Naive B cell (primary cell): Measurements from ENCODE around the gene NMNAT3. TPM values are rescaled to one million over a fixed set of nuclear protein-coding genes. Genes with fewer than 3 reads are reported as not detected.

Source experiments
- ATAC-seq, 2 donors: fragments of 150-1000 bp; cut with Tn5 transposase; 2 replicates each; pipeline ENCODE4 v1.10.0; 2021; ENCODE audit warnings: low read depth in 2 of 2, mild to moderate bottlenecking in 2 of 2, moderate library complexity in 2 of 2
- DNase-seq: peaks from one replicate; pipeline ENCODE4 v3.0.0; 2022
- H3K27ac Mint-ChIP-seq, 6 donors: one replicate each; pipeline ENCODE4 v1.8.0; 2020 to 2022; ENCODE audit warnings: mild to moderate bottlenecking in 6 of 6, mixed read lengths in 6 of 6, moderate library complexity in 5 of 6, inconsistent platforms in 2 of 6
- H3K27me3 Mint-ChIP-seq, 3 donors: one replicate each; pipeline ENCODE4 v1.8.0; 2021 to 2022; ENCODE audit warnings: mixed read lengths in 3 of 3, mild to moderate bottlenecking in 1 of 3
- H3K36me3 Mint-ChIP-seq, 2 donors: one replicate each; pipeline ENCODE4 v1.8.0; 2020 to 2022; ENCODE audit warnings: mixed read lengths in 2 of 2, inconsistent platforms in 1 of 2, mild to moderate bottlenecking in 1 of 2
- H3K4me1 Mint-ChIP-seq, 3 donors: one replicate each; pipeline ENCODE4 v1.8.0; 2020 to 2022; ENCODE audit warnings: mixed read lengths in 3 of 3, inconsistent platforms in 1 of 3, mild to moderate bottlenecking in 1 of 3, moderate library complexity in 1 of 3
- H3K4me3 Mint-ChIP-seq, 8 donors: one replicate each; pipeline ENCODE4 v1.8.0; 2020 to 2022; ENCODE audit warnings: mild to moderate bottlenecking in 8 of 8, mixed read lengths in 8 of 8, moderate library complexity in 8 of 8, inconsistent platforms in 2 of 8
- H3K9me3 Mint-ChIP-seq, 7 donors: one replicate each; pipeline ENCODE4 v1.8.0; 2020 to 2022; ENCODE audit warnings: mixed read lengths in 7 of 7, mild to moderate bottlenecking in 5 of 7, inconsistent platforms in 2 of 7, moderate library complexity in 1 of 7
- polyA plus RNA-seq, 6 donors: library from polyadenylated mRNA; unstranded; fragments of 300-500 nt; fragmentation: Illumina TruSeq; gene quantifications; one replicate each; pipeline ENCODE4 v1.2.3, GENCODE V29; 2021; ENCODE audit warnings: low read depth in 6 of 6

The NMNAT3 gene
- polyA plus RNA-seq, 6 donors from 2014 or later: 2.7 to 4.5 (median 3.3) TPM; not detected in 1

DNA sequence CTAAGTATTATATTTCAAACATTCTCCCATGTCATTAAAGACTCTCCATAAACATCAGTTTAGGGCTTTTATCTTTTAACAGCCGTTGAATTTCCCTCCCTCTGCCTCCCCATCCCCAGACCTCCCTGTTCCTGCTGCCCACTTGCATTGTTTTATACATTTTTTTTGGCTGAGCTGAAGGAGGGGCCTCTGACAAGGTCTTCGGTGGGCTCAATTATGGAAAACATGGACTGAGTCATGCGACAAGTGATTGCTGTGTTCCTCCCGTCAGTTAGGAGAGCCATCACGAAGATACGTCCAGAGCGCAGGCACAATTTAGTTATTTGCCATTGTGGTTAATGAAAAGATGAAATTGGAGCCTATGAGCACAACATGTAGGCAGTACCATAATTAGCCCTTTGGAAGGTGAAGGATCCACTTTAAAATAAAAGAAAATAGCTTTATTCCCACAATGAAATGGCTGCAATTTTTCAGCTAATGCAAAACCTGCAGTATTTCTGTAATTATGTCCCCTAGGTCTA lies 12.0 kb upstream of the NMNAT3 start:
- H3K4me3 Mint-ChIP-seq: no peak overlapping the region
- DNase-seq (no peak), ATAC-seq (no peak)
- no peaks in the 10 kb centered on the region for H3K36me3 Mint-ChIP-seq
- H3K9me3 Mint-ChIP-seq: peaks cover 0 to 4% (median 0%) of the 10 kb centered on the region in 7 donors
- peaks cover 17 to 25% (median 24%) of the 10 kb centered on the region in 3 donors for H3K27me3 Mint-ChIP-seq
- no peak overlapping the region for H3K27ac Mint-ChIP-seq
- H3K4me1 Mint-ChIP-seq: no peaks in the 10 kb centered on the region

DNA sequence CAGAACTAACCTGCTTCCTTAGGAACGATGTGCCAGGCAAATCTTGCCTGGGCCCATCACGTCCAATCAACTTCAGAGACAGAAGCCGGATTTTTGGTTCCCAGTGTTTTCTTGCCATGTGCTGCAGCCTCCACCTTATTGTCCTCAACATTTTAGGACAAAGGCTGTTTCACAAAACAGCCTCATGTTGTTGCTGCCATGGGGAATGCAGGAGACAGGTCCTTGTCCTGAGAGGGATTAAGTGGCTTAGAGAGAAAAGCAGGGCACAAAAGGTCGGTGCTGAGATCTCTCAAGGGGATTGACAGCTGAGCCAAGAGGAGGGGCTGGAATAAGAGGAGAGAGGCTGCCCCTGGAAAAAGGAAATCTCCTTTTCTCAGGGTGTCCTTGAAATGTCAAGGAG lies 11.3 kb upstream of the NMNAT3 start:
- no peak overlapping the region for H3K4me3 Mint-ChIP-seq

DNA sequence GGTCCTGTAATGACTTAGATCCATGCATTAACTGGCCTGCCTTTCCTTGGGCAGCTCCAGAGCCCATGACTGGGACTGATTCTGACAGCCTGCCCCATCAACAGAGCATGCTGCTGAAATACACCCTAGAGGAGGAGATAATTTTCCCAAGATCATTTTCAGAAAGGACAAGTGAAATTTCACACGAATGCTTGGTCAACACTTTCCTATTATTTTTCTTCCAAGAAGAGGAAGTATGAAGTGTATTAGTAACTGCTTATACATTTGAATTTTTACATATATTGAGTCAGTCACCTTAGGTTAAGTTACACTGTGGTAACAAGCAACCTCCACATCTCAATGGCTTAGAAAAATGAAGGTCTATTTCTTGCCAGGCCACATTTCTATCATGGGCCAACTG lies 9.7 kb upstream of the NMNAT3 start:
- Mint-ChIP-seq H3K27ac (no peak overlapping the region), H3K4me3 (no peak overlapping the region), H3K9me3 (peaks cover 0 to 6% (median 0%) of the 10 kb centered on the region in 7 donors), H3K27me3 (peaks cover 22 to 35% (median 29%) of the 10 kb centered on the region in 3 donors), H3K36me3 (no peaks in the 10 kb centered on the region), H3K4me1 (no peaks in the 10 kb centered on the region)
- ATAC-seq: no peak
- no peak for DNase-seq

More for the DNA sequence above, 11.3 kb upstream of the NMNAT3 start:
- ATAC-seq (no peak), DNase-seq (no peak)
- H3K4me1 Mint-ChIP-seq: no peaks in the 10 kb centered on the region
- H3K27ac Mint-ChIP-seq: no peak overlapping the region
- H3K9me3 Mint-ChIP-seq: peaks cover 0 to 6% (median 0%) of the 10 kb centered on the region in 7 donors
- peaks cover 19 to 30% (median 27%) of the 10 kb centered on the region in 3 donors for H3K27me3 Mint-ChIP-seq
- H3K36me3 Mint-ChIP-seq: no peaks in the 10 kb centered on the region

DNA sequence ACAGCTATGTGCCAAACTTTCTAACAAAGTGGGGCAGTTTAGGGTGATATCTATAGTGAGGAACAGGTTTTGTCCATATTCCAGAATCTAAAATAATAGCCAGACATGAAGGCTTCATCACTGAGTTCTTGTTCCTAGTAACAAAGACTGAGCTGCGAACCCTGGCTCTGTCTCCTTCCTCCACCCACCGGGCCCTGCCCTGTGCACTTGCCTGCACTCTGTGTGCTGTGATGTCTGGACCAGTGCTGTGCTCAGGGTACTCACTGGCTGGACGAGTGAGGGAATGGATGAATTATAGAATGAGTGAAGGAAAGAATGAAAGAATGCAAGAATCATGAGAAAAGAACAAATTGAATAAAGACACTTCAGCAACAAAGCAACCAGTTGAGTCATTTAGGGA lies 8.9 kb upstream of the NMNAT3 start:
- Mint-ChIP-seq H3K27ac (no peak overlapping the region), H3K27me3 (peaks cover 22 to 39% (median 31%) of the 10 kb centered on the region in 3 donors), H3K4me1 (no peaks in the 10 kb centered on the region), H3K9me3 (peaks cover 0 to 6% (median 0%) of the 10 kb centered on the region in 7 donors), H3K4me3 (no peak overlapping the region), H3K36me3 (no peaks in the 10 kb centered on the region)
- no peak for DNase-seq
- ATAC-seq: no peak

DNA sequence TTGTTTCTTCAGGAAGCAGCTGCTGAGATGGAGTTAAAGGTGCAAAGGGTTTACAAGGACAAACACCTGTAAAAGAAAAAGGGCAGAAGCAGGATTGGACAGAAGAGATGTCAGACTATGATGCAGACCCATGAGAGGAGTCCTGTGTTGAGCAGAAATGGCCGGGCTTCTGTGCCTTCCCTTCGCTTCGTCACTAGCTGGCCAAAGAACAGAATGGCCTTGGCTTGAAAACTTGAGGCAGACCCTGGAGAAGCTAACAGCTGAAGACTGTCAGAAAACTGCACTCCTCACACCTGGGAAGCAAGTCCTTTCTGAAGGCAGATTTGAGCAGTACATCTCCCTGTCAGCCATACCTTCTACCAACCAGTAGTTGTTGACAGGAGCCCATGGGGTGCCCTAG lies 8.4 kb upstream of the NMNAT3 start:
- ATAC-seq: no peak
- Mint-ChIP-seq H3K27me3 (peaks cover 22 to 43% (median 35%) of the 10 kb centered on the region in 3 donors), H3K4me3 (no peak overlapping the region), H3K4me1 (no peaks in the 10 kb centered on the region), H3K9me3 (peaks cover 0 to 6% (median 0%) of the 10 kb centered on the region in 7 donors), H3K36me3 (no peaks in the 10 kb centered on the region), H3K27ac (peak overlapping the region in 1 of 6 donors; percentile 70)
- DNase-seq: no peak

DNA sequence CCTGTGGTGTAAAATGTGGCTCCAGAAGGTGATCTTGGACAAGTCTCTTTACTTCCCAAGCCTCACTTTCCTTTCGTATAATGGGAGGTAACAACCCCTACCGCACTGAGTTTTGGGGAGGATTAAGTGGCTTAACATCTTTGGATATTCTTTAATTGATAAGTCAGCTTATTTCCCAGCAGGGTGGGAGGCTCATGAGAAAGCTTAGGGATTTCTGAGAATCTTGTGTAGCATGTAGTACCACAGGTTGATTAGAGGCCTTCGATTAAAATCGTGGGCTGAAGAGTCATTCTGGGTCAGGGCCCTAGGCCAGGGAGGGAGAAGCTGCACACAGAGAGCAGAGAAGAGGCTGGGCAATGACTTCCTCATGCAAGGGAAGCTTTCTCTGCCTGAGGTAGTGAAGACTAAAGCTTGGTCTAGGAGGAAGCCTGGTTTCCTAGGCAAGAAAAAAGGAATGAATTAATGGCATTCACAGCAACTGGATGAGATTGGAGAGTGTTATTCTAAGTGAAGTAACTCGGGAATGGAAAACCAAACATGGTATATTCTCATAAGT lies 1.5 kb upstream of the NMNAT3 start:
- ATAC-seq (no peak), DNase-seq (no peak)
- Mint-ChIP-seq H3K27ac (peak overlapping the region in 1 of 6 donors; percentile 41), H3K36me3 (no peaks in the 10 kb centered on the region), H3K9me3 (peaks cover 0 to 4% (median 0%) of the 10 kb centered on the region in 7 donors), H3K27me3 (peaks cover 4 to 33% (median 18%) of the 10 kb centered on the region in 3 donors), H3K4me3 (peak overlapping the region in 2 of 8 donors; percentile 1 to 22), H3K4me1 (peaks cover 0 to 12% (median 12%) of the 10 kb centered on the region in 3 donors)

DNA sequence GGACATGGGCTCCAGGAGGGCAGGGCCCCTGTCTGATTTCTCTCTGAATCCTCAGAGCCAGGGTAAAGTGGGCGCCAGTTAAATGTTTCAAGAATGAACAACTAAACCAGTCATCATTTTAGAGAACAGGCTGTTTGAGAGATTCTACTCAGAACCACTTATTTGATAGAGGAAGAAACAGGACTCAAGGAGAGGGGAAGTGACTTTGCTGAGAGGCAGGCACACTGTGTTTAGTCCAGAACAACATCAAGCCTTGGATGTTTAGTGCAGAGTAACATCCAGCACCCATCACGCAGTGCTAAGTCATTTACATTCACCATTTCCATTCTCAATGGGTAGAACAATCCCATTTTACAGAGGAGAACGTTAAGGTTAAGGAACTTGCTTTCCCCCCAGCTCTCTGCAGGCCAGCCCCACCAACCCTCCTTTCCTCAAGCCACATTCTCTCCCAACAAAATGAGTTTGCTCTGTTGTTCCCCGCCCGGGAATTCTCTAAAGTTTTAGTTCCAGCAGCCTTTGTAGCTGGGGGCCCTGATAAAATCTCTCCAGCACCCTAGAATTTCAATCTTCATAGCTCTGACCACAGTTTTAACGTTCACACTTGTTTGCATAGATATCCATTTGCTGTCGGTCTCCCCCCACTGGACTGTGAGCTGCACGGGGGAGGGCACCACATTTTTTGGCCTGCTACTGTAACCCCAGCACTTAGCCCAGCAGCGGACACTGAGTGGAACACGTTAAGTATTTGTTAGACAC lies 962 bp downstream of the NMNAT3 start:
- Mint-ChIP-seq H3K27me3 (peaks cover 0 to 24% (median 14%) of the 10 kb centered on the region in 3 donors), H3K27ac (peak overlapping the region in 4 of 6 donors; percentile 13 to 98 (median 65)), H3K36me3 (no peaks in the 10 kb centered on the region), H3K4me1 (peaks cover 0 to 12% (median 12%) of the 10 kb centered on the region in 3 donors), H3K9me3 (no peaks in the 10 kb centered on the region), H3K4me3 (peak overlapping the region; percentile 75 to 92 (median 86))
- ATAC-seq: no peak
- DNase-seq: no peak

DNA sequence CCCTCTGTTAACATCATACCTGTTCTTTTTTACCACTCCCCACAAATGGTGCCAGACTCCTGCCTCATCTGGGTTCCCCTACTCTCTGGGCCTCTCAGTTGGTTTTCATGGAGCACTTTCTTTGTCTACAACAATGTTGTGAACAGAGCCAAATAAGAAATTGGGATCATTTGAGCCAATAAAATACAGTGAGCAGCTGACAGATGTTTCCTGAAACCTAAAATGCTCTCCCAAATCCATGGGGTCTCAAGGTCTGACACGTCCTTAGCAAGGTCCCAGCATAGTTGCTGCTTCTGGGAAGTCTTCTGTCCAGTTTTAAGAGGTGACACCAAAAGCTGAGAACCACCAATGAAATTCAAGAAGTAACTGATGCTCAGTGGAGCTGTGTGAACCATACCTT lies 1.7 kb downstream of the NMNAT3 start:
- Mint-ChIP-seq H3K27me3 (peaks cover 0 to 19% (median 9%) of the 10 kb centered on the region in 3 donors), H3K27ac (no peak overlapping the region), H3K4me3 (peak overlapping the region in 7 of 8 donors; percentile 16 to 91 (median 84)), H3K4me1 (peaks cover 4 to 12% (median 12%) of the 10 kb centered on the region in 3 donors), H3K36me3 (no peaks in the 10 kb centered on the region), H3K9me3 (no peaks in the 10 kb centered on the region)
- no peak for ATAC-seq
- DNase-seq: no peak

DNA sequence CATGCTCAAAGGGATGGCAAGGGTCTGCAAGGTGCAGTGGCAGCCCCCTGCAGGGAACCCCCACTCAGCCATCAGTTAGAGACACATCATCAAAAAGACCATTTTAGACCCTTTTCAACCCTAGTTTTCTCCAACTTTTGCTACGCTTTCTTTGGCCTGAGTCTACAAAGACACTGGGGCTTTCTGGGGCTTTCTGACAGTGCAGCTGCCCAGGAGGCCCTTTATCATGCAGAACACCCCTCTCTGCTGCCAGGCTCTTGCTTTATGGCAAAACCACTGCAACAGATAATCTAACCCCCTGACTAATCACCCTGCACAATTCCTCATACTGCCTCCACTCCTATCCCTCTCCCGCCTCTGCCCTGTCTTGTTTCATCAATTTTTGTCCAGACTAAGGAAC lies 2.4 kb downstream of the NMNAT3 start:
- H3K4me3 Mint-ChIP-seq: peak overlapping the region in 1 of 8 donors; percentile 84
- H3K27me3 Mint-ChIP-seq: peaks cover 0 to 12% (median 3%) of the 10 kb centered on the region in 3 donors
- H3K4me1 Mint-ChIP-seq: peaks cover 4 to 12% (median 12%) of the 10 kb centered on the region in 3 donors
- peak overlapping the region in 1 of 6 donors; percentile 71 for H3K27ac Mint-ChIP-seq
- H3K36me3 Mint-ChIP-seq: no peaks in the 10 kb centered on the region
- ATAC-seq: no peak
- no peaks in the 10 kb centered on the region for H3K9me3 Mint-ChIP-seq
- DNase-seq: no peak

DNA sequence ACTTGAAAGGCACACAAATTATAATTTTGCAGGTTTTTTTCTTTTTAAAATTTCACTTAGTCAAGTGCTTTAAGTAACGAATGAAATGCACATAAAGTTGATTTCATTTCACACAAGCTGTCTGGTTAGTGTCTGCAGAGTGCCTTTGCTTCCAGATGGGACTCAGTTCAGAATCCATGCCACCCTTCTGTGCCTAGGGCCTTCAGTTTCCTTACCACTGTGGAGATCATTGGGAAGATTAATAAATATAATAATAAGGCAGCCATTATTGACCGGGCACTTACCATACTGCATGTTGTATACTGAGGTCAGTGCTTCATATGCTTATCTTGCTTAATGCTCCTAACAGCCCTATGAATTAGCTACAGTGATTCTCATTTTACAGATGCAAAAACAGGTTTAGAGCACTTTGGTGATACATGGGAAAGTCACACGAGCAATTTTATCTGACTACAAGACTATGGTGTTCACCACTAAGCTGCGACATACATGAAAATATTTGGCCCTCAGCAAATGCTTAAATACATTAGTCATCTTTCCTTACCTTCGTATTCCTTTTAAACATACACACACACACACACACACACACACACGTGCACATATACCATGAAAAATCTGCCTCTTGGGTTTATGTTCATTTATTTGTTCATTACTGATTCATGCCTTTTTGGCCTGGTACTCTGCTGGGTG lies 3.1 kb downstream of the NMNAT3 start:
- Mint-ChIP-seq H3K4me3 (peak overlapping the region in 1 of 8 donors; percentile 30), H3K36me3 (no peaks in the 10 kb centered on the region), H3K4me1 (peaks cover 4 to 12% (median 12%) of the 10 kb centered on the region in 3 donors), H3K27ac (no peak overlapping the region), H3K27me3 (peaks cover 0 to 7% (median 0%) of the 10 kb centered on the region in 3 donors), H3K9me3 (no peaks in the 10 kb centered on the region)
- ATAC-seq (no peak), DNase-seq (no peak)

DNA sequence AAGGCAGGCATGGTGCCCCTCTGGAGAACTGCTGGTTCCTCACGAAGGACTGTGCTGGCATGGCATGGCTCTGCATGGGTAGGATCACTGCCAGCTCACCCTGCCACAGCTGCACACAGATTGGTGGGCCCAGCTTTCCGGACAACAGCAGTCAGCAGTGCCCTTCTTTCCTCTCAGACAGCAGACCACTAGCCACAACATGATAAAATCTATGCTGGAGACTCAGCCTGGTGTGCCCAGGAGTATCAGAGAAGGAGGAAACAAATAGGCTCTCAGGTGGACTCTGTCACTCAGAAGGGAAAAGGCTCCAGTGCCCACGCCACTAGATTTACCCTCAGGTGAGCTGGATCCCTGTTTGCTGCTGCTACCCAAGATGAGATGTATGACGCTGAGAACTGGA lies 4.9 kb downstream of the NMNAT3 start:
- no peaks in the 10 kb centered on the region for H3K9me3 Mint-ChIP-seq
- no peak overlapping the region for H3K4me3 Mint-ChIP-seq
- H3K4me1 Mint-ChIP-seq: peaks cover 4 to 9% (median 7%) of the 10 kb centered on the region in 3 donors
- no peak for ATAC-seq
- H3K36me3 Mint-ChIP-seq: no peaks in the 10 kb centered on the region
- DNase-seq: no peak
- no peak overlapping the region for H3K27ac Mint-ChIP-seq
- H3K27me3 Mint-ChIP-seq: no peaks in the 10 kb centered on the region

DNA sequence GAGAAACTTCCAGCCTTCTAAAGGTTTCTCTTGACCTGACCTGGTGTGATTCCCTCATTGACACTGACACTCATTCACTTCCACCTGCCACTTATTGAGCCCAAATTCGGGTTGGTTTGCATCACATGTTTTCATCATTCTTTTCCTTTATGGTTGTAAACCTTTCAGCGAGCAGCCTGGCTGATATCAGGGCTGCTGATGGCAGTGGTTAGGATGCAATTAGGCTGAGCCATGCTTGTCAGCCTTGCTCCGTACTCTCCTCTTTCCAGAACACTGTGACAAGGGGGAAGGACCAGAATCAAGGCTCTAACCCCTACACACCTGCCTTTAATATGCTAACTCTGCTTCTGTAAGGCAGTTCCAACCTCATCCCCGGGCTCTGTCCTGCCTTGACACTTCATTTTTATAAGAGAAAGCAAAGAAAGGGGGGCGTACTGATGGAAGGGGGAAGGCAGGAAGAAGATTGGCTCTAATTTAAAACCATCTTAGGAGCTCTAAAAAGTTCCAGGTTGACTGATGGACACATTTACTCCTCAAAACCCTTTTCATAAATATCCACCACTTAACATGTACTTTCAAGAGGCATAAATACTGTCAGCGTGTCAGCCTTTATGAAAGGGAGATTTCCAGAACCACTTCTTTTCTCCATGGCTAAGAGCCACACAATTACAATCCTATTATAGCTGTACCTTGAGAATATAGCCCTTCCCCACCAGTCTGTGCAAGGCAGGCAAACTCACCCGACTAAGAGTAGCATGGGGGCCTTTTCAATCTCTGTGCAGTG lies 5.7 kb downstream of the NMNAT3 start:
- peaks cover 4 to 10% (median 4%) of the 10 kb centered on the region in 3 donors for H3K4me1 Mint-ChIP-seq
- H3K36me3 Mint-ChIP-seq: no peaks in the 10 kb centered on the region
- DNase-seq (no peak), ATAC-seq (no peak)
- H3K27ac Mint-ChIP-seq: no peak overlapping the region
- no peak overlapping the region for H3K4me3 Mint-ChIP-seq
- no peaks in the 10 kb centered on the region for H3K27me3 Mint-ChIP-seq
- H3K9me3 Mint-ChIP-seq: no peaks in the 10 kb centered on the region

DNA sequence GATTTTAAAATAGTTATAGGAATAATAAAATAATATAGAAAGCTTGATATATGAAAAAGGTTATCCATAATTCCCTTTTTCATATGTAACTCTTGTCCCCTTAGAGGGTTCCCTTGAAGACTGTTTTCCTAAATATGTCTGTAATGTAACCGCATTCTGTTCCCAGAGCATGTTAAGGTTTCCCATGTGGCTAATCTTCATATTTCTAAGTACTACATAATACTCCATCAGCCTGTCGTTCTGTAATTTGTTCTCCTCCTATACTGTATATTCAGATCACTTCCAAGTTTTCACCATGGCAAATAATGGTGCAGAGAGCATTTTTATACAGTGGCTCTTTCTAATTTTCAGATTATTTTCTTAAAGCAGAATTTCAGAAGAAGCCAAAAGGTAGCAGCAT lies 6.7 kb downstream of the NMNAT3 start:
- no peak overlapping the region for H3K4me3 Mint-ChIP-seq
- DNase-seq (no peak), ATAC-seq (no peak)
- no peaks in the 10 kb centered on the region for H3K36me3 Mint-ChIP-seq
- no peaks in the 10 kb centered on the region for H3K27me3 Mint-ChIP-seq
- no peak overlapping the region for H3K27ac Mint-ChIP-seq
- H3K9me3 Mint-ChIP-seq: no peaks in the 10 kb centered on the region
- H3K4me1 Mint-ChIP-seq: peaks cover 0 to 4% (median 4%) of the 10 kb centered on the region in 3 donors
